ENCODE results near the gene FAM50A.

Gene FAM50A

DNA sequence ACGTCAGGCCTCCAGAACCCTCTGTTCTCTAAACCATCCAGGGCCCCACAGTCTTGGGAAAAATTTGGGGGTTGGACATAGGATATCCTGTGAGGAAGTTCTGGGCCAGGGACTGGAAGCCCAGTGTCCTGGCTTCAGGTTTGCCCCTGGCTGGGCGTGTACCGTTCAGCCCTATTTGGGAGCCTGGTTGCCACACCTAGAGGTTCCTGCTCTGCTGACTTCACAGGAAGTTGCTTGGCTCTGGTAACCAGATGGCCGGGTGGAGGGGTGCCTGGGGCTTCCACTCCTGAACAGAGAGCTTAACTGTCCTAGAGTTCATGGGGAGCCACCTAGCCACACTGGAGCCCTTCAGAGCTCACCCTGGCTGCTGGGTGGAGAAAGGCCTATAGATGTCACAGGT is 31.5 kb upstream of the FAM50A start:
- H3K4me3 ChIP-seq (ENCODE audit: low read depth, low read length), result no peak overlapping the region

DNA sequence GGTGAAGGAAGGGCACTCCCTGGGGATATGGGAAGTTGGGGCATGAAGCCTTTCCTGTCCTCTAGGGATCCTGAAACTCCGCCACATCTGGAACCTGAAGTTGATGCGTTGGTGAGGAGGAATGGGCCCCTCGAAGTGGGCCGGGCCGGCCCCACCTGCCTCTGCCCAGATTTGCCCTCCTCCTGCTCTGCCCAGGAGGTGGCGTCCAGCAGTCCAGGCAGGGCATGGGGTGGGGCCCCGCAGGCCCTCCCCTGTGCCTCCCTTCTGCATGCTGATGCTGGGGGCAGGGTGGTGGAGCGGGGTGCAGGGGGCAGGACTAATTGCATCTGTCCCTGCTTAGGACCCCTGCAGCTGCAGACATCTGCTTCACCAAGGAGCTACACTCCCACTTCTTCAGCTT is 30.8 kb upstream of the FAM50A start:
- no peak overlapping the region for H3K4me3 ChIP-seq (ENCODE audit: low read depth, low read length)

DNA sequence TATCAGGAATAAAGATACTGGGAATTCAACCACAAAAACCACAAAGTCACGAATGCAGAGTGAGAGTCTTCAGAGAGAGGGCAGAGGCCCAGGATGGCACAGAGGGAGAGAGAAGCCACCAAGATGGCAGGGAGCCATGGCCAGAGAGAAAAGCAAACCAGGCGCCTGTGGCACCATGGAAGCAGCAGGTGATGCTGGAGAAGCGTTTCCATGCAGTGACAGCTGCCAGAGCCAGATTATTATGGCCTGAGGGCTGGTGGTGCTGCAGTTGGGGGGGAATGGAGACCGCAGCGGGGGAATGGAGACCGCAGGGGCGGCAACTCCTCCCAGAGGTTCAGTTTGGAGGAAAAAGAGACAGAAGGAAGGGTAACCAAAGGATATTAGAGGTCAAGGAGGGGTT is 26.8 kb upstream of the FAM50A start:
- H3K4me3 ChIP-seq (ENCODE audit: low read depth, low read length), result no peak overlapping the region

DNA sequence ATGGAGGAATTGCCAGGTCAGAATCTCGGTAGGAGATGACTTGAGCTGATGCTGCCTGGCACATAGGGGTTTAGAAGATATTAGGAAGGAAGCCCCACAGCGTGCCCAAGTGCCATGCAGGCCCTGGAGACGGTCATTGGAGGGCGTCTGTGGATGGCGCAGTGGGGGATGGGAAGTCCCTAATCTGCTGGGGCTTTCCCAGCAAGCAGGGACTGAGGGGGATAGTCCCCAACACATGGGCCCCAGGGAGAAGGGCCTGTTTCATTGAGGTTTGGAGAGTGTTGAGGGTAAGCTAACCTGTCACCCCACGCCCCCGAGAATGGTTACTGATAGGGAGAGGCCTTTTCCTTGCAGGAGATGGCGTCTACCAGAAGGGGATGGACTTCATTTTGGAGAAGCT is 24.8 kb upstream of the FAM50A start:
- H3K4me3 ChIP-seq (ENCODE audit: low read depth, low read length), result no peak overlapping the region

DNA sequence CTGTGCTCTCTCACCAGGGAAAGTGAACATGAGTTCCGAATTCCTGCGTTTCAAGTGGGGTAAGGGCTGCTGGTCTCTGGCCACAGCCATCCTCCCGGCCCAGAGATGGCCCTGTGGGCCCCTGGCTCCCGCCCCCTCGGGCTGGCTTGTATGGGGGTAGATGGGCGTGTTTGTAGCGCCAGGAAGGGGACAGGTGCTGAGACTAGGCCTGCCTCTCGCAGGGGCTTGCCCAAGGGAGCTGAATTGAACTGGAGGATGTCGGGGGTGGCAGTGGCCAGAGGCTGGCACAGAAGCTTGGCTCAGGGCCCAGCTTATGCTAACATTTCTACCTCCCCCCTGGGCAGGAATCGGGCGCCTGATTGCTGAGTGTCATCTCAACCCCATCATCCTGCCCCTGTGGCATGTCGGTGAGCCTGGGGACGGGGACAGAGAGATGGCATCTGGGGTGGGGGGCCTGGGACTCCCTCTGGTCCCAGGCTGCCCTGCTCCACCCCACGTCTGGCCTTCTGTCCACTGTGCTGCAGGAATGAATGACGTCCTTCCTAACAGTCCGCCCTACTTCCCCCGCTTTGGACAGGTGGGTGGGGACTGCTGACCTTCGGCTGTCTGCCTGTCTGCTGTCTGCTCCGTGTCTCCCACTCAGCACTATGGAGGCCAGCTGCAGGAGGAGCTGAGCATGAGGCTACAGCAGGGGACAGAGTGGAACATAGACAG is 24.1 kb upstream of the FAM50A start:
- no peak overlapping the region for H3K4me3 ChIP-seq (ENCODE audit: low read depth, low read length)

DNA sequence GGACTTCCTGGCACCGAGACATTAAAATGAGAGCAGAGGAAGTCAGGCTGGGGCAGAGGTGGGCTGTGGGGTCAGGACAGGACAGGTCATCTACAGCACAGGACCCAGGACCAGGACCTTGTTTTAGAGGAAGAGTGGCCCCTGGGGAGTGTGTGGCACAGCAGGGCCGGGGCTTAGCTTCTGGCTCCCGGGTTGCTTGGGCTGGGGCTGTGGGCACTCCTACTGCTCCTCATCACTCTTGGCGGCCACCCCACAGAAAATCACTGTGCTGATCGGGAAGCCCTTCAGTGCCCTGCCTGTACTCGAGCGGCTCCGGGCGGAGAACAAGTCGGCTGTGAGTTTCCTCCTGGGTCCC is 23.6 kb upstream of the FAM50A start:
- H3K4me3 ChIP-seq (ENCODE audit: low read depth, low read length), result no peak overlapping the region

DNA sequence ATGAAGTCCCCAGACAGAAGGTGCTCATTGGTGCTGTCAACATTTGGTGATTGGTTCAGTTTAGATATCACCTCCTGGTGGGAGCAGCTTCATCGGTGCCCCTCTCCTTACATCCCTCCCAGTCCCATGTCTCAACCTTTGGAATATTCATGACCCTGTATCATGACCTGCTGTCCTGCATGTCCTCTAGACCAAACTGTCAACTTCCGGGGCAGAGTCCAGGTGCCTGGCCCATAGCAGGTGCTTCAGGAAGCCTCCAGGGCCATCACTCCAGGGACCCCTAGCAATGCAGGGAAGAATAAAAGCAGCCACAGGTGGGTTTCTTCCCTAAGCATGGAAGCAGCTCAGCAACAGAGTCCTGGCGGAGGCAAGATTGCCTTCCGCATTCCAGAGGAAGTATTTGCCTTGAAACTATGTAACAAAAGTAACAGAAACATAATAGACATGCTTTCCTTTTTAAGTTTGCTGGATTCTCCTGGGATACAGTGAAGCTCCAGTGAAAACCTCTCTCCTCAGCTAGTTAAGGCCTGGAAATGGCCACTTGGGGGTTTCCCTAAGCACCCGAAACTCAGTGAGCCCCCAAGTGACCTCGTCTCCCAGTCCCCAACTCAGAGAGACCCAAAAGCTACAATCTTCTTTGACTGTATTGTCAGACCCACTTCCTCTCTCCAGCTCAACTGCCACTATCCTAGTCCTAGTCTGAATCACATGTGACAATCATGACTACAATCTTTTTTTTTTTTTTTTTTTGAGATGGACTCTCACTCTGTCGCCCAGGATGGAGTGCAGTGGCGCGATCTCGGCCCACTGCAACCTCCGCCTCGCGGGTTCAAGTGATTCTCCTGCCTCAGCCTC is 16.8 kb upstream of the FAM50A start:
- no peak overlapping the region for H3K4me3 ChIP-seq (ENCODE audit: low read depth, low read length)

DNA sequence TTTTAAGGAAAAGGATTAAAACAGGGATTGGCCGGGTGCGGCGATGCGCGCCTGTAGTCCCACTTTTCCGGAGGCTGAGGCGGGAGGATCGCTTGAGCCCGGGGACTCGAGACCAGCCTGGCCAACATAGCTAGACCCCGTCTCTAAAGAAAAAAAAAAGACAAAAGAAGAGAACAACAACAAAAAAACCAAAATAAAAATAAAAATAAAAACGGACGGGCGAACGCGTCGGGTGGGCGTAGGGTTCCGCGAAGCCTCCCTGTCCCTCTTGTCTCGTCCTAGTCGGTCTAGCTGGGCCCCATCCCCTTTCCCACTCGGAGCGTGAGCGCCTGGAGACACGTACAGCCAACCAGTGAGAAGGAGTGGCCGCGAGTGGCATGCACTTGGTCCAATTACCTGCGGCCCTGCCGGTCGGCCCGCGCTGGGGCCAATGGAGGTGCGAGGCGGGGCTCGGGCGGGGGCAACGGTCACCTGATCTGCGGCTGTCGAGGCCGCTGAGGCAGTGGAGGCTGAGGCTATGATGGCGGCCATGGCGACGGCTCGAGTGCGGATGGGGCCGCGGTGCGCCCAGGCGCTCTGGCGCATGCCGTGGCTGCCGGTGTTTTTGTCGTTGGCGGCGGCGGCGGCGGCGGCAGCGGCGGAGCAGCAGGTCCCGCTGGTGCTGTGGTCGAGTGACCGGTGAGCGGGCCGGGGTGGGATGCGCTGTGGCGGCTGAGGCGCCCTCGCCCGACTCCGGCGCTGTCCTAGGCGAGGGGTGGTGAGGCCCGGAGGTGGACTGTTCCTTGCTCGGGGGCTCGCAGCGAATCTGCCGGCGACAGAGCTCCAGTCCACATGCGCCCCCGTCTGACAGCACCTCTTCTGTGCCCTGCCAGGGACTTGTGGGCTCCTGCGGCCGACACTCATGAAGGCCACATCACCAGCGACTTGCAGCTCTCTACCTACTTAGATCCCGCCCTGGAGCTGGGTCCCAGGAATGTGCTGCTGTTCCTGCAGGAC is 15.5 kb upstream of the FAM50A start, which contains the start of gene ATP6AP1:
Gene ATP6AP1, plus strand, starts transcription at position 502 of the 996 bp plus-strand sequence. Its CDS starts 16 bp downstream, at position 518.
- peak within 1 kb of the TSS; percentile 48 for H3K4me3 ChIP-seq (ENCODE audit: low read depth, low read length)

DNA sequence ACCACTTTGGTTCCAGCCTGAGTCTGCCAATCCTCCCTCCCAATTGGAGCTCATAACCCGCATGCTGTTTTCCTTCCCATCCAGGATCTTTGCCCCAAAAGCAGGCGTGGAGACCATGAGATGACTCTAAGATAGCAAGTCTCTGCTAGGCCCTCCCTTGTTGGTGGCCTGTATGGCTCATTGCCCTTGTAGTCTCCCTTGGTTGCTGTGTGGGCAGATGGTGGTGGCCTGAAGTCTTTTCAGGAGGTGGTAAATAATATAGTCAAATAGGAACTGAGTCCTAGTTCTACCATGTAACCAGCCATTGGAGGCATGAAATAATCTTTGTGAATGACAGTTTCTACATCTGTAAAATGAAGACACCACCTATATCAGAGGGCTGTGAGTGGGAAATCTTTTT is 14.2 kb upstream of the FAM50A start:
- no peak overlapping the region for H3K4me3 ChIP-seq (ENCODE audit: low read depth, low read length)

DNA sequence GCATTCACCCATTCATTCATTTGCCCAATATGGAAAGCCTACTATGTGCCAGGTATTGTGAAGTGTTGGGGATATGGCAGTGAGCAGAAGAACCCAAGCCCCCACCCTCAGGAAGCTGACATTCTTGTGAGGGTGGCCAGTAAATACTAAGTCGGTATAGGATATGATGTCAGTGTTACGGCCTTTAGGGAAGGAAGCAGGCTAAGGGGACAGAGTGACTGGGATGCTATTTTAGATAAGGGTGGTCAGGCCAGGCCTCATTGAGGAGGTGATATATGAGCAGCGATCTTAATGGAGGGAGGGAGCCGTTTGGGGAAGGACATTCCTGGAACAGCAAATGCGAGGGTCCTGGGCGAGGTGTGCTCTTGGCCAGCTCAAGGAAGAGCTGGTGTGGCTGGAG is 13.5 kb upstream of the FAM50A start:
- no peak overlapping the region for H3K4me3 ChIP-seq (ENCODE audit: low read depth, low read length)

DNA sequence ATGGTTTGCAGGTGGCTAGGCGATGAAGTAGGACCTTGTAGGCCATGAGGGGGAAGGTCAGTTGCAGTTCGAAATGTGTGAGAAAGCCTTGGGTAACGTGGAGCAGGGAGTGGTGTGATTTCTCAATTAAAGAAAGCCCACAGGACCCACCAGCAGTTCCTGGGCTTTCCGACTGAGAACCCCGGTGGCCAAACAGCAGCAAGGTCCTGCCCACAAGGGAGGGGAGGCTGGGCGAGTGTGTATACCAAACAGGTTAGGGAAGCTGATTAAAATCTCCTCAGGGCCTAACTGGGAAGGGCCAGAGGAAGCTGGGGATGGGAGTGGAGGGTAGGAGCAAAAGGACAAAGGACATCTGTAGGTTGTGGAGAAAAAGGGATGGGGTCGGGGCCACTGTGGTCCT is 13.0 kb upstream of the FAM50A start:
- H3K4me3 ChIP-seq (ENCODE audit: low read depth, low read length), result no peak overlapping the region

DNA sequence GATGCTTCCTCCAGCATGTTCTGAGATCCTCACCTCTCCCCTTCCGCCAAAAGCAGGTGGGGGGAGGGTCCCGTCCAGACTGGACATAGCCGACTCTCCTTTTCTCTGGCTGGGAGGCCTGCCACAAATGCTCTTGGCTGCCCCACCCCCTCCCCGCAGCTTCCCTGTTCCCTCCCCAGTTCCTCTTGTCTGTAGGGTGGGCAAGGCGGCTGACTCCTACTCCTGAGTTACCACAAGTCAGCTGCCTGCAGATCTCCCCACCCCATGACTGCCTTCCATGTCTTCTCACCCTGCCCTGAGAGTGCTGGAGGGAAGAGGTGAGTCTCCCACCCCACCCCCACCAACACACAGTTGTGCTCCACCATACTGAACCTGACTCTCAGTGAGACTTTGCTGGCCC is 12.6 kb upstream of the FAM50A start:
- no peak overlapping the region for H3K4me3 ChIP-seq (ENCODE audit: low read depth, low read length)

DNA sequence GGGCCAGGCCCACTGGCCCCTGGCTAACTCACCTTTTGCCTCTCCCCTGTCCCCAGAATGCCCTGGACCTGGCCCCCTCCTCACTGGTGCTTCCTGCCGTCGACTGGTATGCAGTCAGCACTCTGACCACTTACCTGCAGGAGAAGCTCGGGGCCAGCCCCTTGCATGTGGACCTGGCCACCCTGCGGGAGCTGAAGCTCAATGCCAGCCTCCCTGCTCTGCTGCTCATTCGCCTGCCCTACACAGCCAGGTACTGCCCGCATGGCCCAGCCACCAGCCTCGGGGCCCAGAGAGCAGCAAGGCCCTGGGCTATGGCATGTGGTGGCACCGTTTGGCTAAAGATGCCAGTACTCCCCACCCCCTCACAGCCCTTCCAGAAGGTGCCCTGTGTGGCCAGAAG is 11.7 kb upstream of the FAM50A start:
- H3K4me3 ChIP-seq (ENCODE audit: low read depth, low read length), result no peak overlapping the region

DNA sequence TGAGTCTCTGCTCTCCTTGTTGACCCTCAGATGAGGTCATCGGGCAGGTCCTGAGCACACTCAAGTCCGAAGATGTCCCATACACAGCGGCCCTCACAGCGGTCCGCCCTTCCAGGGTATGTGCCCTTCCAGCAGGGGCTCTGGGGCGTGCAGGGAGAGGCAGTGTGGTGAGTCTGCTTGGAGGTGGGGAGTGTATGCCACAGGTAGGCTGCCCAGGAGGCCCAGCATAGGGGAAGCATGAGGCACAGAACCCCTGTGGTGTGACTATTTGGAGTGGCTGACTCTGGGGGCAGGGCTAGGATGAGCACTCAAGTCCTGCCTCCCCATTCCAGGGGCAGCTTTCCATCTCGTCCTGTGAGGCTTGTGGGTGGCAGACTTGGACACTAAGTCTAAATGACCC is 10.3 kb upstream of the FAM50A start:
- no peak overlapping the region for H3K4me3 ChIP-seq (ENCODE audit: low read depth, low read length)

DNA sequence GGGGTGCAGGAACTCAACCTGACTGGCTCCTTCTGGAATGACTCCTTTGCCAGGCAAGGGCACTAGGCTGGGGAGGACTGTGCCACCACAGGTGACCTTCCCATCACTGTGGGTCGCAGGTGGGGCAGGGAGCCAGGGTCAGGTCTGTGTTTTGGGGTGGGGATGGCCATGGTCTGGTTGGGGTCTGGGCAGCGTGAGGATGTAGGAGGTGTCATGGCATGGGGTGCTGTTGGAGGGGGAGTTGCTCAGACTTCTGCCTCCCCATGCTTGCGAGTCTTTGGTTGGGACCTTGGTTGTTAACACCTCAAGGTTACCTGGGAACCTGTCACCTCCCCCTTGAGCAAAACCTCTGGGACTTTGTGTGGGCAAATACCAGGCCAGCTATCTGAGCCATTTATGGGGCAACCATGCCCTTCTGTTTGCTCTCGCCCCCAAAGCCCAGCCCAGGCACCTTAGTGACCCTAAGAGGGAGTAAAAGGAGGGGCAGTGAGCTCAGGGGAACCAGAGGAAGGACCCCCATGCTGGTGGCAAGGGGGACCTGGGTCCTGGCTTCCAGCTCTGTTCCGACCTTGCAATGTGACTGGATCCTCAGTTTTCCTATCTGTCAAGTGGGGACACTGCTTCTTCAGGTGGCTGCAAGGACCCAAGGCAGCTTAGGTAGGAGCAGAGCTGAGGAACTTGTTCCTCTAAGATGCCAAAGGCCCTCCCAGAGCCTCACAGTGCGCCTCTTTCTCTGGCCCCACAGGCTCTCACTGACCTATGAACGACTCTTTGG is 9.4 kb upstream of the FAM50A start:
- H3K4me3 ChIP-seq (ENCODE audit: low read depth, low read length), result no peak overlapping the region

DNA sequence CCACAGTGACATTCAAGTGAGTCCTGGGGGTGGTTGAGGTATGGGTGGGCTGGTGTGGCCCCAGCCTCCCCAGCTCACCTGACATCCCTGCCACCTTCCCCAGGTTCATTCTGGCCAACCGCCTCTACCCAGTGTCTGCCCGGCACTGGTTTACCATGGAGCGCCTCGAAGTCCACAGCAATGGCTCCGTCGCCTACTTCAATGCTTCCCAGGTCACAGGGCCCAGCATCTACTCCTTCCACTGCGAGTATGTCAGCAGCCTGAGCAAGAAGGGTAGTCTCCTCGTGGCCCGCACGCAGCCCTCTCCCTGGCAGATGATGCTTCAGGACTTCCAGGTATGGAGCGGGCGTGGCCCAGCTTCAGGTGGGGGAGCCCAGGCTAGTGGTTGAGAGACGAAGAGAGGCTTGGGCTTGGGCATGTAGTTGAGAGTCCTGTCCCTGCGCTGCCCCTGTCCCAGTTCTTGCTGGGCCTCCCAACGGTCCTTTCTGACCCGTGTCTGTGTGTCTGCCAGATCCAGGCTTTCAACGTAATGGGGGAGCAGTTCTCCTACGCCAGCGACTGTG is 8.7 kb upstream of the FAM50A start:
- H3K4me3 ChIP-seq (ENCODE audit: low read depth, low read length), result no peak overlapping the region

DNA sequence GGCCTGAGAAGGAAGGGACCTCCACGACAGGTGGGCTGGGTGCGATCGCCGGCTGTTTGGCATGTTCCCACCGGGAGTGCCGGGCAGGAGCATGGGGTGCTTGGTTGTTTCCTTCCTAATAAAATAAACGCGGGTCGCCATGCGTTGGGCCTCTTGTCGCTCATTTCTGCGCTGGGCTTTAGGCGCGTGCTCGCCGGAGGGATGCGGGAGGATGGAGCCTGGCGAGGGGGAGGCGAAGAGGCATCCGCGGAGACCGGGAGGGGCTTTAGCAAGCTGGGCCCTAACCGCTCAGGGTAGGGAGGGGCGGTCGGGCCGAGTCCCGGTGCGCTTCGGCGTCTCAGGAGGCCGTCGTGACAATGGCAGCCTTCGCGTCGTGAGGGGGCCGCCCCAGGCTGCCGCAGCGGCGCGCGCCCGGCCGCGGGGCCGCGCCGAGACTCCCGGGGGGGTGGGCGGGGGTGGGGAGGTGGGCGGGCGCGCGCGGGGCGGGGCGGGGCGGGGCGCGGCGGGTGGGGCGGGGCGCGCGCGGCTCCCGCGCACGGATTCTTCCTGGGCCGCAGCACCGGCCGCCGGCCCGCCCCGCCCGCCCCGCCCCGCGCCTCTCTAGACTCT is 7.5 kb upstream of the FAM50A start:
- H3K4me3 ChIP-seq (ENCODE audit: low read depth, low read length), result peak overlapping the region; percentile 35

DNA sequence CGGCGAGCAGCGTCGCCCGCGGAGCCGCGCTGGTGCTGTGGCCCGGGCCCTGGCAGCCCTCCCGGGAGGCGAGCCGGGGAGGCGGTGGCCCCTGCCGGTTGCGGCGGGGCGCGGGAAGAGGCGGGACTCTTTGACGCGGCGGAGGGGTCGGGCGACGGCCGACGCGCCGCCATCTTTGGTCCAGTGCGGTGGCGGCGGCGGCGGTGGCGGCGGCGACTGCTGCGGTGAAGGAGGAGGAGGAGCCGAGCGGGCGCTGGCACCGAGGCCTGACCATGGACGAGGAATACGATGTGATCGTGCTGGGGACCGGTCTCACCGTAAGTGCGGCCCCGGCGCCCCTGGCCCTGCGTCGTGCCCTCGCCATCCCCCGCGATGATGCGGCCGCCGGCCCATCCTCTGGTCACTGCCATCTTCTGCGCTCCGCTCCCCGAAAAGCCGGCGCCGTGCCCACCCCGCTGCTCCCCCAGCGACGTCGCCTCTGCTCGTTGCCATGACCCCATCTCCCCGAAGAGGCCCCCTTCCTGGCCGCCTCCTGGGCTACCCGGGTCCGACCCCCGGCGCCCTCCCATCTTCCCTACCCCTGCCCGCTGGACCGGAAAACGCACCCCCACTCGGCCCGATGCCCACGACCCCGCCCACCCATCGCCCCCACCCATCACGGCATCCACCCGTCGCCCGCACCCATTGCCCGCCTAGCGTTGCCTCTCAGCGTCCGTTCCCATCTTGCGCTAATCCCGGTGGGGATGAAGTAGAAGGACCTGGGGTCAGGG is 6.8 kb upstream of the FAM50A start, which contains the start of gene GDI1:
Gene GDI1, plus strand, starts transcription at position 172 of the 770 bp plus-strand sequence. Its CDS starts 101 bp downstream, at position 273.
- peak within 1 kb of the TSS; percentile 65 for H3K4me3 ChIP-seq (ENCODE audit: low read depth, low read length)
